Spleen (tissue), 11 donors: ENCODE results near the gene SF3B4. TPM values are rescaled to one million over a fixed set of nuclear protein-coding genes. Genes with fewer than 3 reads are reported as not detected.

Source experiments
- DNase-seq: peaks from one replicate; pipeline ENCODE4 v3.0.0-alpha.2; 2020
- H3K27ac ChIP-seq, 8 donors: fragments of 200-600 bp; sonication (generic) in 7 of 8; 1 replicate in 4 of 8; 2 replicates in 4 of 8; pipeline versions ENCODE4 v1.5.0 to v1.8.0; 2016 to 2021; ENCODE audit warnings: inconsistent platforms in 4 of 8, mild to moderate bottlenecking in 4 of 8, moderate library complexity in 1 of 8
- H3K27me3 ChIP-seq, 7 donors: fragments of 200-600 bp; sonication (generic) in 6 of 7; replicated peaks in 1 of 7; 1 replicate in 4 of 7; 2 replicates in 3 of 7; pipeline versions ENCODE4 v1.5.0 to v1.8.0; 2016 to 2021; ENCODE audit warnings: inconsistent platforms in 3 of 7, mild to moderate bottlenecking in 1 of 7
- H3K36me3 ChIP-seq, 6 donors: fragments of 200-600 bp; sonication (generic) in 5 of 6; 1 replicate in 4 of 6; 2 replicates in 2 of 6; pipeline versions ENCODE4 v1.5.0 to v1.8.0; 2016 to 2021; ENCODE audit warnings: inconsistent platforms in 2 of 6
- H3K4me1 ChIP-seq, 6 donors: fragments of 200-600 bp; sonication (generic) in 5 of 6; 1 replicate in 3 of 6; 2 replicates in 3 of 6; pipeline versions ENCODE4 v1.5.0 to v1.8.0; 2016 to 2021; ENCODE audit warnings: inconsistent platforms in 3 of 6
- H3K4me3 ChIP-seq, 8 donors: fragments of 200-600 bp; sonication (generic) in 7 of 8; 1 replicate in 4 of 8; 2 replicates in 4 of 8; pipeline versions ENCODE4 v1.5.0 to v1.8.0; 2016 to 2021; ENCODE audit warnings: inconsistent platforms in 4 of 8, mild to moderate bottlenecking in 4 of 8, moderate library complexity in 2 of 8
- H3K9me3 ChIP-seq, 8 donors: fragments of 200-600 bp; sonication (generic) in 7 of 8; 1 replicate in 4 of 8; 2 replicates in 4 of 8; pipeline versions ENCODE4 v1.5.0 to v1.8.0; 2016 to 2021; ENCODE audit warnings: inconsistent platforms in 4 of 8
- POLR2A ChIP-seq, 3 donors: fragments of 450-650 bp; IDR thresholded peaks; one replicate each; pipeline ENCODE4 v1.5.1; 2017; ENCODE audit warnings: antibody characterized with exemption in 3 of 3, mild to moderate bottlenecking in 1 of 3
- POLR2AphosphoS5 ChIP-seq, 3 donors: sonication (generic); formaldehyde crosslinking; IDR thresholded peaks; one replicate each; pipeline ENCODE4 v1.5.1; 2017; ENCODE audit warnings: antibody characterized with exemption in 3 of 3
- WGBS, 5 donors: extraction: QIAGEN DNeasy Blood & Tissue Kit in 3 of 5; methylation state at CpG; one replicate each; pipeline versions ENCODE4 v1.1.5 to v1.1.7; 2013 to 2018; 5-methylcytosine and 5-hydroxymethylcytosine counted together
- intact Hi-C: fragments of 100-400 bp; cut with DNase I; formaldehyde crosslinking; loops from one replicate; pipeline ENCODE4 v1.15.0; 2023; ENCODE audit warnings: low total_unique reads
- polyA plus RNA-seq, 3 donors: library from polyadenylated mRNA; stranded (reverse); fragments of 200-250 nt; gene quantifications; one replicate each; pipeline ENCODE4 v1.2.1, GENCODE V29; 2013
- total RNA-seq, 7 donors: library from RNA; depleted of rRNA in 3 of 7; stranded (reverse); fragments of >200 nt in 3 of 7; fragmentation: NEBNext Ultra II Directional in 4 of 7; extraction: Animal tissue kit (Norgen Biotek cat#: 25700) in 4 of 7; gene quantifications; one replicate each; pipeline versions ENCODE4 v1.1.0 to v1.2.1, GENCODE V29; 2016 to 2021
- TF ChIP-seq, protein P1 (sequence below), 11 experiments: fragments of 200-600 bp in 7 of 11; fragments of 450-650 bp in 4 of 11; sonication (generic) in 4 of 11; IDR thresholded peaks in 8 of 11; conservative IDR thresholded peaks in 3 of 11; 1 replicate in 7 of 11; 2 replicates in 4 of 11; pipeline versions ENCODE4 v1.4.0 to v1.8.0; 2016 to 2021; ENCODE audit warnings: antibody characterized with exemption in 11 of 11, inconsistent platforms in 4 of 11, mild to moderate bottlenecking in 1 of 11
- donor health status: healthy with polysubstance abuse.
- donor health status: DM: no; HTN: no; CAD: no; lungs with moderate emphysema.
- donor health status: DM: no; HTN: no; CAD: no.
- donor health status: Bipolar disorder and iron deficiency.
- donor health status: healthy.
- donor health status: DM: no; HTN: no; CAD: no.
- donor health status: DM: yes; HTN: yes; CAD: no.

SF3B4 gene
- total and polyA plus RNA-seq, 10 donors: 17.6 to 43.8 (median 28.5) TPM

DNA sequence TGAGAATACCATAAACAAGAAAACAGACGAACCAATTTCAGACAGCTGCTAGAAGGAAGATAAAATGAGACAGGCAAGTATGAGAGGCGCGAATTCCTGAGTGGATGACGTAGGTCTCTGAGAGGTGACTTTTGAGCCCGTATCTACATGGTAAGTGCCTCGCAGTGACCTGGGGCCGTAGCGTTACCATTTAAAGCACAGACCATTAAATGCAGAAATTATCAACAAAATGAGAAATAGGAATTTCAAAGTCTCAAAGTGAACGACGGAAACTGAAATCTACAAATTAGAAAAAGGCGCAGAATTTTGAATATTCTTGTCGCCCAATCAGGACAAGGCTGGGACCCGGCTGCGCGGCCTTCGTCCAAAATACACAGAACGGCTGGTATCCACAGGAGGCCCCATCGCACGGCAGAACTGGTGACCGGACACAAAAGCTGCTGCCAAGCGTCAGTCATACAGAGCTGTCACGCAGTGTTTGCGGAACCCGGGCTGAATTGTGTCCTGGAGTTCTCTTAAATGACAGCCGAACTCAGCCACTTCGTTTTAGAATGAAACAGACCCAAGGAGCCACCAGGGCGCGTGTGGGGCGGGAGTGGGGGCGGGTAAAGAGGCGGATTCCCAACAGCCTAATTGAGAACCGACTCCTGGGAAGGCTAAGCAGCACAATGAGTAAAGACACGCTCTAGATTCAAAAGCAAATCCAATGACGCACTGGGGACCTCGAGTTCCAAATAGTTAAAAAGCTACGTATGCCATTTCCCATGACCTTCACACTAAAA is 42.1 kb downstream of the SF3B4 start:
- TF ChIP-seq POLR2A (IDR thresholded peaks at IDR 0.05) (peak in 2 of 3 donors; percentile 65 to 85), POLR2AphosphoS5 (IDR thresholded peaks at IDR 0.05) (peak in 2 of 3 donors; percentile 88 to 90)
- TF ChIP-seq, protein P1, sequence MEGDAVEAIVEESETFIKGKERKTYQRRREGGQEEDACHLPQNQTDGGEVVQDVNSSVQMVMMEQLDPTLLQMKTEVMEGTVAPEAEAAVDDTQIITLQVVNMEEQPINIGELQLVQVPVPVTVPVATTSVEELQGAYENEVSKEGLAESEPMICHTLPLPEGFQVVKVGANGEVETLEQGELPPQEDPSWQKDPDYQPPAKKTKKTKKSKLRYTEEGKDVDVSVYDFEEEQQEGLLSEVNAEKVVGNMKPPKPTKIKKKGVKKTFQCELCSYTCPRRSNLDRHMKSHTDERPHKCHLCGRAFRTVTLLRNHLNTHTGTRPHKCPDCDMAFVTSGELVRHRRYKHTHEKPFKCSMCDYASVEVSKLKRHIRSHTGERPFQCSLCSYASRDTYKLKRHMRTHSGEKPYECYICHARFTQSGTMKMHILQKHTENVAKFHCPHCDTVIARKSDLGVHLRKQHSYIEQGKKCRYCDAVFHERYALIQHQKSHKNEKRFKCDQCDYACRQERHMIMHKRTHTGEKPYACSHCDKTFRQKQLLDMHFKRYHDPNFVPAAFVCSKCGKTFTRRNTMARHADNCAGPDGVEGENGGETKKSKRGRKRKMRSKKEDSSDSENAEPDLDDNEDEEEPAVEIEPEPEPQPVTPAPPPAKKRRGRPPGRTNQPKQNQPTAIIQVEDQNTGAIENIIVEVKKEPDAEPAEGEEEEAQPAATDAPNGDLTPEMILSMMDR (IDR thresholded peaks at IDR 0.05 in 8 of 11, conservative IDR thresholded peaks at IDR 0.05 in 3 of 11): peak in 4 of 11 experiments; percentile 3 to 27 (median 21)
- Histone ChIP-seq H3K27me3 (no peaks in the 10 kb centered on the region), H3K36me3 (no peaks in the 10 kb centered on the region), H3K27ac (peak overlapping the region; percentile 98 to 100 (median 100)), H3K9me3 (no peaks in the 10 kb centered on the region), H3K4me1 (peaks cover 12 to 35% (median 25%) of the 10 kb centered on the region in 6 donors), H3K4me3 (peak overlapping the region; percentile 40 to 71 (median 54))
- DNase-seq: peak; percentile 94
- intact Hi-C loops: no loop called here
- WGBS, 5 donors: 0 to 1% (median 0%) methylated on average over 36 of the region's 36 CpGs

DNA sequence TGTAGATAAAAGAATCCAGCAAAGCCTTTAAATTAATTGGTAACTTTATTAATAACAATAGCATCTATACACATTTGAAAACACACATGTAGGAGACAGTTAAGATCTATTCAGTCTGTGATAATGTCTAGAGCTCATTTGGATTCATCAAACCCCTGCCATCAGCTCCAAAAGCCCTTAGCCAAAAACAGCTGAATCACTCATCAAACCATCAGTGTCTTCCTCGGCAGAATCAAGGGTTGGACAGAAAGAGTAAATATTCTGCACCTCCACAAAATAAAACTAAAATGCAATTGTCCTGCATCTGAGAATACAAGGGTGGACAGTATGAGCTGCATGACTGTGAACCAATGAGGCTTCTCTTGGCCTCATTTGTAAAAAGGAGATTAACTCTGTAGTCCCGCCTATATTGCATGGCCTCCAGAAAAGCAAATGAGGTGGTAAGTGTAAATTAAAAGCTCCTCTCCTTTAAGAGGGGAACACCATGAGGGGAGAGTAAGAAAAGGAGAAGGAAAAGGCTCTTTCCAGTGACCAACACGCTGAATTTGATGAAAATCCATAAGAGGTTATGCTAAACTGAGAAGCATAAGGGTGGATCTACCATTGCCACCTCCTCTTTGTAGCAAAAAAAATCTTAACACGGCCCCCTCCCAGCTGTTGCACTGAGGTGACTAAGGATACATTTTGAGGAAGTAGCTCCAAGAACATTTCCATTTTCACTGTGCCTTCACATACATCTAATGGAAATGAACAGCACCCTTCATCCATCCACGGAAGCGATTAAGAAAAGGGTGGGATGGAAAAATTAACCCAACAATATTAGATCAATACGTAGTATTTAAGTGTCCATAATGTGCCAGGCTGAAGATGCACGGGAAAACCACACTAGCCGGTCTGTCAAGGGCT is 42.9 kb downstream of the SF3B4 start:
- intact Hi-C loops: no loop called here
- TF ChIP-seq POLR2AphosphoS5 (IDR thresholded peaks at IDR 0.05) (peak in 1 of 3 donors; percentile 20), POLR2A (IDR thresholded peaks at IDR 0.05) (no peak)
- TF ChIP-seq, protein P1 (IDR thresholded peaks at IDR 0.05 in 8 of 11, conservative IDR thresholded peaks at IDR 0.05 in 3 of 11): no peak
- Histone ChIP-seq H3K36me3 (no peaks in the 10 kb centered on the region), H3K4me1 (peaks cover 12 to 41% (median 27%) of the 10 kb centered on the region in 6 donors), H3K4me3 (peak overlapping the region; percentile 40 to 71 (median 54)), H3K27ac (peak overlapping the region; percentile 98 to 100 (median 100)), H3K9me3 (no peaks in the 10 kb centered on the region), H3K27me3 (no peaks in the 10 kb centered on the region)
- DNase-seq: peak; percentile 57
- 4 to 6% (median 5%) methylated on average over 9 of the region's 9 CpGs for WGBS, 5 donors

DNA sequence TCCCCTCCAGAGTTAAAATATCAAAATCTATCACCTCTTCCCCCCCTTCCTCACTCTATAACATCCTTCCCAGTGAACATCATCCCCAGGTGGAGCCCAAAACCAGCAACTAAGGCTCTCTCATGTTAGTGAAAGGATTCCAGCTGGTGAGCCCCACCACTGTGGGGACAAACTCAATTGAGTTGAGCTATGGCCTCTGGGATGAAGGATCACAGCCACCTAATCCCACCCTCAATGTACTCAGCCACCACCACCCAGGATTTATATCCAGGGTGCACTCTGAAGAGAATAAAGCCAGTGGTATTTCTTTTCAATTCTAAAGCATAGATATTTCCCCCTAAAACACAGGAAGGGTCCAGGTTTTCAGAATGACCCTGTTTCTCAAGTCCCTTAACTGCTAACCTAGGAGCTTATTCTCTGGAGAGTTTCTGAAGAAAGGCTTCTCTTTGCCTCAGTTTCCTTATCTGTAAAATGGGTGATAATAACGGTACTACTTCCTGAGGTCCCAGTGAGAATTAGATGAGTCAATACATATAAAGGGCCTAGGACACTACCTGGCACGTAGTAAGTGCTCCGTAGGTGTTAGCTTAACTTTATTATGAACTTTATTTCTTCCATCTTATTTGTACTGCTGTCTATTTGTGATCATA is 43.9 kb downstream of the SF3B4 start:
- WGBS, 5 donors: 78 to 89% (median 85%) methylated on average over 3 of the region's 3 CpGs
- H3K36me3 ChIP-seq: no peaks in the 10 kb centered on the region
- peak overlapping the region in 1 of 8 donors; percentile 71 for H3K4me3 ChIP-seq
- intact Hi-C loops: no loop called here
- no peaks in the 10 kb centered on the region for H3K9me3 ChIP-seq
- no peaks in the 10 kb centered on the region for H3K27me3 ChIP-seq
- TF ChIP-seq, protein P1 (IDR thresholded peaks at IDR 0.05 in 8 of 11, conservative IDR thresholded peaks at IDR 0.05 in 3 of 11): no peak
- TF ChIP-seq POLR2A (IDR thresholded peaks at IDR 0.05) (peak in 1 of 3 donors; percentile 13), POLR2AphosphoS5 (IDR thresholded peaks at IDR 0.05) (peak in 1 of 3 donors; percentile 38)
- no peak for DNase-seq
- peaks cover 12 to 44% (median 22%) of the 10 kb centered on the region in 6 donors for H3K4me1 ChIP-seq
- peak overlapping the region in 5 of 8 donors; percentile 98 to 100 (median 99) for H3K27ac ChIP-seq
